NCI-H1694 (cell line): Measurements from ENCODE around the gene SSR1.
A peak's percentile ranks its signal among the peaks of the same experiment; 100 is the strongest.

ENCODE experiments used
- DNase-seq: peaks from one replicate; lab custom pipeline; 2025; lab: John Stamatoyannopoulos, UW

The SSR1 gene

DNA sequence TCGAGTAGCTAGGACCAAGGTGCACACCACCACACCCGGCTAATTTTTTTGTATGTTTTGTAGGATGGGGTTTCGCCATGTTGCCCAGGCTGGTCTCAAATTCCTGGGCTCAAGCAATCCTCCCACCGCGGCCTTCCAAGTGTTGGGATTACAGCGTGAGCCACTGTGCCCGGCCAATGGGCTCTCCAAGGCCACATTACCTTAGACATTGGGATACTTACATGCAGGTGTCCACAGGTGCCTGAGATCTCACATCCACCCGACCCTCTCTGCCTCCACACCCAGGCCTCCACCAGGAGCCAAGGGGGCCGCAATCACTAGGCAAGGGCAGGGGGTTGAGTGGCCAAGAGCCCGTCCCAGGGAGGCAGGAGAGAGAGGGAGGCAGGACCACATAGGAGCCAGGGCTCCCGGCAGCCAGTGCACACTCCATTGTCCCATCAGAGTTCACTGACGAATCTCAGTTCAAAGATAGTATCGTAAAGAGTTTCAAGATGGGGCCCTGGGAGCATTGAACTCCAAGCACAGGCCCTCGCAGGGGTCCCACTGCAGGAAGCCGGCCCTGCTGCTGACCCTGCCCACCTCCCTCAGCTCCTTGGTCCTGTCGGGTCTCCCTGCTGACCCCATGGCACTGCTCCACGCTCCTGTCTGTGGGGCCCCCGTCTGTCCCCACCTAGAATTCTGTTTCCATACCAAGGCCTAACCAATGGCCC lies 55.3 kb downstream of the SSR1 start:
- DNase-seq, result no peak

DNA sequence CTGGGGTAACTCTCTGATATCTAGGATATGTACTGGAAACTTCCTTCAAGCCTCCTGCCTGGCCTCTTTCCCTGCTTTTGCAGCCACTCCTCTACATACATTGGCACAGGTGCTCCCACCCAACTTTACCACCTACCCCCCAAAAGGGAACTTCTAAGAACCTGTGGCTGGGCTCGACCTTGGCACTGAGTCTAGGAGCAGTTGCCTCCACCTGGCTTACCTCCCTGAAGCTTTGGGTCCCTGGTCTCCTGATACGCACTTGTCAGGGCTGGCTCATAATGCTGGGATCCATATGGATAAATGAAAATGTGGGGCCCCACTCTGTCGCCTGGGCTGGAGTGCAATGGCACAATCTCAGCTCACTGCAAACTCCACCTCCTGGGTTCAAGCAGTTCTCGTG lies 56.2 kb downstream of the SSR1 start:
- no peak for DNase-seq

DNA sequence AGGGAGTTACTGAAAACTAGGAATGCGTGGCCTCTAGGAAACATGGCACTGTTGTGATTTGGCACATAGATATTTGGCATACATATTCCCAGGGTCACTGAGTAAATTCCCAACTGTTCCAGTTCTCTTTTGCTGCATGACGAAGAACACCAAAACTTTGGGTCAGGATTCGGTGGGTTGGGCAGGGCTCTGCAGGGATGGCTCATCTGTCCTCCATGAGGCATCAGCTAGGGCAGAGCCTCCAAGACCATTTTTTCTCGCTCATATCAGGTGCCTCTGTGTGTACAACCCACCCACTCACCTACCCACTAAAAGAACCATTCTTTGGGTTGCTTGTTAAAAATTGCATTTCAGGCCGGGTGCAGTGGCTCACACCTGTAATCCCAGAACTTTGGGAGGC lies 57.1 kb downstream of the SSR1 start:
- no peak for DNase-seq

DNA sequence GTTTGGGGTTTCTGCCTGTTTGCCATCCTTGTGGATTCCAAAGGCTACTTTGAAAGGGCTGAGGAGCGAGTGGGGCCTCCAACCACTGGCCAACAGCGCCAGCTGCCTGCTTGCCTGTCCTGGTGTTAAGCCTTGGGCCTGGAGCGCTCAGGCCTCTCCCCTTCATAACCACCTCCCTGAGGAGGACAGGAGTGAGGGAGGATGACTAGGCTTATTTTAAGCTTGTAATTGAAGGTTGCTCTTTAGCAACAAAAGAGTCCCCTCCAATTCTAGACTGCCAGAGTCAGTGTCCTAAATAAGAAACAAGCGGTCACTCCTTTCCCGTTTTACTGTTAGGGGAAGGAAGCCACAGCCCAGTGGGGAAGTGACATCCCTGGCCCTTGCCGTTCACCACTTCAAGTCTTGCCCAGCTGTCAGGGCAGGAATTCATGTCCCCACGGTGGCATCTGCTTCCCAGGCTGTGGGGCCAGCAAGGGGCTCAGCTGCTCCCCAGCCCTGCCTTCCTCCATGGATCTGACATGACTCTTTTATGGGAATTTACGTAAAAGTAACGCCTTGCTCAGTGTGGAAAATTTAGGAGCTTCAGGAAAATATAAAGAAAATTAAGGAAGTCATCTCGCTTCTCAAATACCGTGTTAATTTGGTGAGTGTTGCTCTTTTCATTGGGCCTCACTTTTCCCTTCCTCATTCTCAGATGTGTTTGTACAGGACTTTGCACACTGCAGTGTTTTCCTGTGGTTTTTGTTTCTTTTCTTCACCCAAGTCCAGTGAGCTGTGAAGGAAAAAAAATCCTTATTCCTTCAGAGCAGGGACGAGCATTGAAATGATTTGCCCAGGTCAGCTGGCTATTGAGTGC lies 57.8 kb downstream of the SSR1 start:
- no peak for DNase-seq

DNA sequence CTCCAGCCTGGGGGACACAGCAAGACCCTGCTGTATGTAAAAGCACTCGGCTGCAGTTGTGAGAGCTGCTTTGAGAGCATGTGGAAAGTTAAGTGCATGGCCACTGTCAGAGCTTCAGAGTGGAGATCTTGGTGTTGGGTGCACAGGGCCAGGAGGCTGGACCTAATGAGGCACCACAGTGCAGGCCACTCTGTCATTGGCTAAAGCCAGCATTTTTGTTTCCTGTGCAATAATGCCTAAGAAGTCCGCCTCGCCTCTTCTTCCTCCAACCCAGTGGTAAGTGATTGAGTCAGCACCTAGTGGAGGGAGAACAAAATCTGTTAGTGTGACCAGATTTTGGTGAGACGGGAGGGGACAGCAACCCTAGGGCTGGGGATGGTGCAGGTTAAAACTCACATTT lies 60.6 kb downstream of the SSR1 start:
- DNase-seq, result no peak

DNA sequence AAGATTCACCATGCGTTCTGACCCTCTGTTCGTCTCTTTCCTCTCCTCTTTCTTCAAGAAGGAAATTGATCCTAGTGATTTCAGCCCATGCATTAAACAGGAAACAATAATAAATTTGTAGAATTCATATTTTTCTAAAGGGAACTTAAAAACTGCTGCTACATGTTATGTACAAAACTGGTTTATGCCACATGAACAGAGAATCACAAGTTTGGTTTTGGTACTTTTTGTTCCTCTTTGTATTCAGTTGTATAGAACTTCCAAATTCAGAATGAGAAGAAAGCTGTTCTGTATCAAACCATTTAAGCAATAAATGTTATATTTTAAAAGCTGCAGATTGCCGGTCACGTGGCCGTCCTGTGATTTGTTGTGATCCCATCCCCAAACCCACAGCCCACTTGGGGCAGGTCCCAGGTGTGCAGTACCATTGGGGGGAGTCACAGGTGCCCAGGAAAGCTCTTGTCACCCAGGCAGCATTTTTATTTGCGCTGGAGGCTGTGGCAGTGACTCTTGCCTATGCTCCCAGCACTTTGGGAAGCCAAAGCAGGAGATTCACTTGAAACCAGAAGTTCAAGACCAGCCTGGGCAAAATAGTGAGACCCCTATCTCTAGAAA lies 61.2 kb downstream of the SSR1 start:
- DNase-seq, result no peak

DNA sequence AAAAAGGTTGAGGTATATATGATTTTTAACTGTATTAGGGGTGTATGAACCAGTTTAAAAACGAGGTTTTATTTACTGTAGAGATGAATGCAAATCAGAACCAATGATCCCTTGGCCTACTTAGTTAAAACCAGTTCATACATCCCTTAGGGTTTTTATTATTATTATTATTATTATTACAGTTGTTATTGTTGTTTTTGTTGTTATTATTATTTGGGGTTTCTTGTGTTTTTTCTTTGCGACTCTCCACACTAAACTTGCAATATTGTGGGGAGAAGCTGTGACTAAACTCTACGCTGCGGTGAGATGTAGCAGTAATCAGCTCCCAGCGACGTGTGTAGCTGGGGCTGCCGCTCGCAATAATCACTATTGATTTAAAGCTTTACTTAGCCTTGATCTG lies 62.2 kb downstream of the SSR1 start:
- no peak for DNase-seq

DNA sequence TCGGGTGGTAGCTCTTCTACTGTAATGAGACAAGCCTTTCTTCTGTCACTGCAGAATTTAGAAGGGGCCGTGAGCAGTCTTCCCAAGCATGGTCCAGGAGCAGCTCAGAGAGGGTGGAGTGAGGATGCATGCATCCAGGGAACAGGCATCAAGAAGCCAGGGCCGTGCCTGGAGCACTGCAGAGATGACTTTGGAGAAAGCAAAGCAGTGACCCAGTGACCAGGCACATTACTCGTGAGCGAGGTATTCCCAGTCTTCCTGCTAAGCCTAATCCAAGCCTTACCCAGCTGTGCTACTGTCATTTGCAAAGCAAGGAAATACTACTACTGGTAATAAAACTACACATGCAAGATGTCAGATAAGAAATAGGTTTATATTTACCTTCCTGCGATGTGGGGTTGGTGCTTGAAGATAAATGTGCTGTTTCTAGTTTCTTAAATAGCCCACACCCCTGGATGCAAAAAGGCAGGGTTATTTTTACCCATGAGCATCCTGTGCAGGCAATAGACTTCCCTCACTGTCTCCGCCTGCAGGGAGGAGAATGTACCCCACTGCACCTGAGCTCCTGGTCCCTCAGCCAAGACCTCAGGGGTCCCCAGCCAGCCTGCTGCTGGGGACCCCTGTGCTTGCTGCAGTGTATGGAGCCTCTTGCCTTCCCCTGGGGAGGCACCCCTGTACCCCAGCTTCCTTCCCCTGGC lies 62.9 kb downstream of the SSR1 start:
- no peak for DNase-seq

DNA sequence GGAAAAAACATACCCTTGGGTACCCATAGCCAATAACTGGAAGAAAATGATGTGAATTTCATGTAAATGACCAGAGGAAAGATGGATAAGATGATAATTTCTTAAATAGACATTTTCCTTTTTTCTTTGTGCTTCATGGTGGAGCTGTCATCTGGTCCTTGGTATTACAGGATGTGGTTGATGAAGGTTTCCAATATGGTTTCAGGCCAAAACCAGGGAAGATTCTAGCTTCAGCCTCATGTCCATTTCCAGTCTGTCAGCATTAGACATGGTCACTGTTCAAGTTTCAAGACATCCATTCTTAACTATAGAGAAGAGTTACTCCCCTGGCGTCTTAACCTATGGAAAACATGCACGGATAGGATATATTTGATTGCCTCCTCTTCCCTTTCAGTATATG lies 63.6 kb downstream of the SSR1 start:
- DNase-seq, result no peak

DNA sequence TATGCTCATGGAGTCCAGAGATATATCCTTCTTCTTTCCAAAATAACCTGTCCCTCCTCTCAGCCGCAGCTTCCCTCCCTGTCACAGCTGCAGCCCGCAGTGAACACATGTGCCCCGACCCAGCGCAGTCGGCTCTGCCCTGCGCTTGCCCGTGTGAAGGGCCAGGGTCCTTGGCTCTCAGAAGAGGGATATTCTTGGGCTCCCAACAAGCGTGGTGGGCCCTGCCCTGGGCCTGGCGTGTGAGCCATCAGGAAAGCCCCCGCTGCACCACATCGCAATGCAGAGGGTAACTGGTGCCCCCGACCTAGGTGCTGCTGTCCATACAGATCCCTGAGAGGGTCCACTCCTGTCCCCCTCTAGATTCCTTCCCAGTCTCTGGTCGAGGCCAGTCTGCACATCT lies 65.2 kb downstream of the SSR1 start:
- DNase-seq, result no peak

DNA sequence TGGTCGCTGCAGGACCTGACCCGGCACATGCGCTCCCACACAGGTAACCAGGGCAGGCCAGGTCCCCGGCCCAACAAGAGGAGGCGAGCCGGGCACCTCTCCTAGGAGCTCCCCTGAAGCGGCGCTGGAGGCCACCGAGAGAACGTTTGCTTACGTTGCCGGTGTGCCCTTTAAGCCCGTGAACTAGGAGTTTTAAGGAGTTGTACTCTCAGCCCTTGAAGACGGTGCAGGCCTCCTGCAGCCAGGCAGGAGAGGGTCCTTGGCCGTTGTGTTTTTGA lies 65.9 kb downstream of the SSR1 start:
- DNase-seq, result no peak

DNA sequence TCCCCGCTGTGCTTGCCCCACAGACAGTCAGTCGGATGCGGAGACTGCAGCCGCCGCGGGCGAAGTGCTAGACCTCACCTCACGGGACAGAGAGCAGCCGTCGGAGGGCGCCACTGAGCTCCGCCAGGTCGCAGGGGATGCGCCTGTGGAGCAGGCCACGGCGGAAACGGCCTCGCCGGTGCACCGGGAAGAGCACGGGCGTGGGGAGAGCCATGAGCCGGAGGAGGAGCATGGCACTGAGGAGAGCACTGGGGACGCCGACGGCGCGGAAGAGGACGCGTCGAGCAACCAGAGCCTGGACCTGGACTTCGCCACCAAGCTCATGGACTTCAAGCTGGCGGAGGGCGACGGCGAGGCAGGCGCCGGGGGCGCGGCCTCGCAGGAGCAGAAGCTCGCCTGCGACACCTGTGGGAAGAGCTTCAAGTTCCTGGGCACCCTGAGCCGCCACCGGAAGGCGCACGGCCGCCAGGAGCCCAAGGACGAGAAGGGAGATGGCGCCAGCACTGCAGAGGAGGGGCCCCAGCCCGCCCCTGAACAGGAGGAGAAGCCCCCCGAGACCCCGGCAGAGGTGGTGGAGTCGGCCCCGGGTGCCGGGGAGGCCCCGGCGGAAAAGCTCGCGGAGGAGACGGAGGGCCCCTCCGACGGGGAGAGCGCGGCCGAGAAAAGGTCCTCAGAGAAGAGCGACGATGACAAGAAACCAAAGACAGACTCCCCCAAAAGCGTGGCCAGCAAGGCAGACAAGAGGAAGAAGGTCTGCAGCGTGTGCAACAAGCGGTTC lies 66.4 kb downstream of the SSR1 start:
- no peak for DNase-seq

DNA sequence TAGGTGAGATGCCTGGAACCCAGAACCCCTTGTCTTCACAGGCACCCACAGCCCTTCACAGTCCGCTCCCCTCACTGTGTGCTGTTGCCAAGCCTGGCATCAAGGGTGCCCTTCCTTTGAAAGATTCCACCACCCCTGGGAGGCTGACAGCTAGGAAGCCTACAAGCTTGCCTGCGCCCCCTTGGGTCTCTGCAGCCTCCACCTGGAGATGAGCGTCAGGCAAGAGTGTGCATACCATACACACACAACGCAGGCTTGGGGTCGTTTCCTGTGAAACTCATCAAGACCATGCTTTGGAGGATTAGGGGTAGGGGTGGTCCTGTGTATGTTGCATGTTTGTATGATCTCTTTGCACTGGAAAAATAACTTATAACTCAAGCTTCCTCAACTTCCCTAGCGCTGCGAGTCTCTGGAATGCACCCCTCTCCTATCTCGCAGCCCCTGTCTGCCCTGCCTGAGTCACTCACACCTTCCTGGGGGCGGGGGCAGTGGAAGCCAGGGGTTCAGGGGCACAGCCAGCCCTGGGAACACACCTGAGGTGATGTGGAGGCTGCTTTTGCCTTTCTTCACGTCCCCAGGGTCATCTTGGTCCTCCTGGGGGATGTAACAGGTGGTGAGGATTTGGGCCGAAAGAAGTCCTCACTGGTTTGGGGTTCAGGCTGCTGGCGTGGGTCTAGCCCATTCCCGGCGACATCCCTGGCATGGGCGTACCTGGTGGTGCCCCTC lies 67.2 kb downstream of the SSR1 start:
- DNase-seq, result no peak

DNA sequence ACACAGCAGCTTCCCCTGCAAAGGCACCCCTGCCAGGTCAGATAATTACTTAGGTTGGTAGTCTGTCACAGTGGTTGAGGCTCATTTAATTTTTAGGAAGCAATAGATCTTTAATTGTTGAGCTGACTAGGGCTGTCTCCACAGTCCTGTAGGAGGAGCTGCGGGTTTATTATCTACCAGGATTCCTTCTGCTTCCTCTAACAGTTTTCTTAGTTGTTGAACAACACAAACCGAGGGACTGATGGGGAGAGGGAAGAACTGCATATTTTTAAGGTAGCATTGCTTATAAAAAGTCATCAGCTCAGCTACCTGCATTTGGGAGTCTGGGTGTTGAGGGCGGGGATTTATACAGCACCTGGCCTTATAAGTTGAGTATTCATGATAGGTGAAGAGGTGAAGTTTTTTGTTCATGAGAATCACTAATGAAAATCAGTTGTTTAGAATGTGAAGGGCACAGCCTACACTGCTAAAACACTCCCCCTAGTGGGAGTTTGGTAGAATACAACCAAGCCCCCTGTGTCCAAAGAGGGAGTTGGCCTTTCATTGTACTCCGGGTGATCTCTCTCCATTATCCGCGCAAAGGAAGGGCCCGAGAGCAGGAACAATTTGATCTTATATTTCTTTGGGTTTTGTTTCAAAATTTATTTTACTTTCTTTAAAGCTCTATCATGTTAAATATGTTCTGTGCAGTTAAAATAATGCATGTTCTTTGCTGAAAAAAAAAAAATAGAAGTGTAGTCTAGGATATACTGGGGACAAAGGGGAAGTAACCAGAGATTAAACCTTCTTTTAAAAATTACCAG lies 69.6 kb downstream of the SSR1 start:
- peak; percentile 93 for DNase-seq

DNA sequence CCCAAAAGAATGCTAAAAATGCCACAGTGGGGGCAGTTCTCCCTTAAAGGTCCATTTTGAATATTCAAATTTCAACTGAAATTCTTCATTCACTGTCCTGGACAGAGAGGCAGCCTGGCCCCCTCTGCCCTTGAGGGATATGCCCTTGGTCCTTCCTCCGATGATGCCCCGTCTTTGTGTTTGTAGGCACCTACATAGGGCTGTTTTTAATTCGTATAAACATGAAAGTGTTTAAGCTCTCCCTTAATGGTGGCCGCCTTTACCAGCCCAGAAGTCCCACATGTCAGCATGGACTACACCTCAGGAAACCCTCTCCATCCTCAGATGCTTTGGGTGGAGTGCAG lies 70.2 kb downstream of the SSR1 start:
- no peak for DNase-seq

DNA sequence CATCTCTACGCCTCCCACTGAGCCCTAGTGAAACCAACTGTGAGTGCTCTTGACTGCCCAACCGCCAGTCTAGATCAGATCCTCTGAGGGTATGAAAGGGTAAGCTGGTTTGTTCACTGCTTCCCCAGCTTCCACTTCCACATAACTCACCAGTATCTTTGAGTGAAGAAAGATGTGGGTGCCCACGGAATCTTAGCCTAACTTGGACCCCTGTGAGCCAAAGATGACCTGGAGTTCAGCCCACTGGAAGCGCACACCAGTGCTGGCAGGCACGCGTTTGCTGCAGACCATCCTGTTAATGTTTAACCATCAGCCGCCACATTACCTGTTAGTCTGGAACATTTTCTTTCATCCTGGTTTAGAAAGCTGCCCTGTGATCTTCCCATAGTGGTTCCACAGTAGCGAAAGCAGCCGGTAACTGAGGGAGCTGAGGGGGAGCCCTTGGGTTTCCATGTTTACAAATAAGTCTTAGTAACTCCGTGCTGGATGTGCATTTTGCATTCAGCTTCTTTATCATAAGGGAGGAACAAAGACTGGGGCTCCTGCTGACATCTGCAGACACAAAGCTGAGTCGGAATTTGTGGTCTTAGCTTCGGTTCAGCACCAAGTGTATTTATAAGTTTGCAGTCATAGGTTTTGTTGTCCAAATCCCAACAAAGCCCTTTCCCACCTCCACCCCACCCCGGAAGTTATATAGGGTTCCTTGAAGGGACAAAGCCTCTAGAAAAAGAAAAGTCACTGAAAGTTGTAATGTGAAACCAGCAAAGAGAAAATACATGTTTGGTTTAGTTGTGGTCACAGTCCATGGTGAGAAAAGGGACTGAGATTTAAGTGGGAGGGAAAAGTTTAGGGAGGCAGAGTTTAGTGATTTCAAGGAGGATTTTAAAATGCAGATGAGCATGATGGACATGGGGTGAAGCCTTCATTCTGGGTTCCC lies 71.0 kb downstream of the SSR1 start:
- DNase-seq, result no peak

DNA sequence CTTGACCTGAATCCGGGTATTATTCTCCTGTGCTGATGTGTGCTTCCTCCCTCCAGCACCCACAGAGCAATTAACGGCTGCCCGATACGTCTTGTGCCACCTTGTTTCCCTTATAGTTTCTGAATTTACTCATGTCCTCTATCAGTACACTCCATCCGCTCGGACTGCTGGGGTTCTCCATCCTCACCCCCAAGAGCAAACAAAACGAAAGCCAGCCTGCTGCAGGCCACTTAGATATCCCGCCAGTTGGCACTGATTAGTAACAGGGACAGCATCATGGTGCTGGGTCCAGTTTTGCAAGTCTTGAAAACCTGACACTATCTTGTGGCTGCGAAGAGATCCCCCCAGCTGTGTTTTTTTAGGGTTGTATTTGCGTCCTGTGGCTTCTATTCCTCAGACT lies 71.8 kb downstream of the SSR1 start:
- DNase-seq, result no peak

DNA sequence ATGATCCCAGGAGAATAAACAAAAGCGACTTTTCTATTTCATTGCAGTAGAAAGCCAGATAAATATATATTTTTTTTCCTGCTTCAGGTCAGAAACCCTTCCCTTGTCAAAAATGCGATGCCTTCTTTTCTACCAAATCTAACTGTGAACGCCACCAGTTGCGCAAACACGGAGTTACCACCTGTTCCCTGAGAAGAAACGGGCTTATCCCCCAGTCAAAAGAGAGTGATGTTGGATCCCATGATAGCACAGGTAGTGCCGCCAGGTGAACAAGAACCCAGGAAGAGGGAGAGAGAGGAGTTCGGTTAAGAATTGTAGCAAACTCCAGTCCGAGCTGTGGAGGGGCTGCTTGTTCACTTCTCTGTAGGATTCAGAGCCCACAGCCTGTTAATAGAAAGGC lies 72.6 kb downstream of the SSR1 start:
- no peak for DNase-seq

DNA sequence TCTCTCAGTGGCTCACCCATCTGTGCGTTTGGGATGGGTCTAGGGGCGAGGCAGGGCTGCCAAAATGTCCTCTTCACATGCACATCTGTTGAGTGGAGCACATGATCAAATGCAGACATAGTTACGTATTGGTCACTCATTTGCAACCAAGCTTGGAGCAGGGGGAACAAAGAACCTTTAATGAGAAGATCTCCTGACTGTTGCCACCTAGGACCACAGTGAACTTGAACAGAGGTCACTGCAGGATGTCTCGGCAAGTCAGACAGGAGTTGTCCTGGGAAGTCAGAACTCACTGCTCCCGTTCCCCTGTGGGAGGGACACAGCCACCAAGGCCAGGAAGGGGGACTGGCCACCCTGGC lies 73.4 kb downstream of the SSR1 start:
- DNase-seq, result no peak
